ENCODE data around the gene FBLN5. TPM values are rescaled to one million over a fixed set of nuclear protein-coding genes. Genes with fewer than 3 reads are reported as not detected.

The FBLN5 gene
- total and polyA plus RNA-seq, 2 of the 4 experiments (the other 2 are of a cell fraction) = 10.6 to 76.4 TPM

- H3K23ac ChIP-seq (ENCODE audit: low read depth, low read length) = no peak overlapping the region
- no peak overlapping the region for H2BK120ac ChIP-seq (ENCODE audit: low read depth, low read length)
- no peak overlapping the region for H3K18ac ChIP-seq (ENCODE audit: low read depth, low read length)
- no peak overlapping the region for H3K4me3 ChIP-seq (ENCODE audit: insufficient read depth, low read depth, low read length)
- H3K9ac ChIP-seq (ENCODE audit: low read depth, low read length) = no peak overlapping the region
- ATAC-seq (ENCODE audit: low read depth) (no peak), DNase-seq (no peak)
- no peak overlapping the region for H2BK5ac ChIP-seq (ENCODE audit: low read depth, low read length, poor library complexity, severe bottlenecking)
- intact Hi-C loops (cut with micrococcal nuclease) = loop anchor here (5.0 kb wide), 1 partner anchor 542 kb away; no protein-coding TSS in a partner anchor
- H3K27ac ChIP-seq (ENCODE audit: insufficient read depth, low read length) = no peak overlapping the region
- H3K56ac ChIP-seq (ENCODE audit: extremely low read depth, insufficient read depth, low read length) = no peak overlapping the region
- H3K4ac ChIP-seq (ENCODE audit: low read depth, low read length) = no peak overlapping the region
- BruUV-seq (replicated peaks) = no TSS peak
- in situ Hi-C loops (cut with MboI; ENCODE audit: low sequenced_read_pairs) = no loop called here
- TF ChIP-seq, protein P1, sequence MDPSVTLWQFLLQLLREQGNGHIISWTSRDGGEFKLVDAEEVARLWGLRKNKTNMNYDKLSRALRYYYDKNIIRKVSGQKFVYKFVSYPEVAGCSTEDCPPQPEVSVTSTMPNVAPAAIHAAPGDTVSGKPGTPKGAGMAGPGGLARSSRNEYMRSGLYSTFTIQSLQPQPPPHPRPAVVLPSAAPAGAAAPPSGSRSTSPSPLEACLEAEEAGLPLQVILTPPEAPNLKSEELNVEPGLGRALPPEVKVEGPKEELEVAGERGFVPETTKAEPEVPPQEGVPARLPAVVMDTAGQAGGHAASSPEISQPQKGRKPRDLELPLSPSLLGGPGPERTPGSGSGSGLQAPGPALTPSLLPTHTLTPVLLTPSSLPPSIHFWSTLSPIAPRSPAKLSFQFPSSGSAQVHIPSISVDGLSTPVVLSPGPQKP (IDR thresholded peaks at IDR 0.05; ENCODE audit: borderline replicate concordance, low read depth, low read length) = no peak
- TF ChIP-seq RCOR1 (IDR thresholded peaks at IDR 0.05; ENCODE audit: insufficient replicate concordance, low read length) (no peak), FOS (IDR thresholded peaks at IDR 0.05; ENCODE audit: low read depth, low read length) (no peak)
- no CpG with 5 or more reads among the region's 6 CpGs for WGBS, 2 experiments (ENCODE audit: extremely low coverage in 2 of 2, insufficient read length in 1 of 2)
- dilution Hi-C loops (cut with HindIII; ENCODE audit: low sequenced_read_pairs, unreplicated experiment) = no loop called here
- no peak overlapping the region for H2AFZ ChIP-seq (replicated peaks; ENCODE audit: low read length, poor library complexity)
- H2AK9ac ChIP-seq (replicated peaks; ENCODE audit: low read depth, low read length, poor library complexity) = no peak overlapping the region
- H4K8ac ChIP-seq (ENCODE audit: low read depth in 2 of 2, low read length in 2 of 2) = no peak overlapping the region
- peaks cover 3% of the 10 kb centered on the region; the same call in 1 of the 2 replicates for H4K20me1 ChIP-seq (ENCODE audit: insufficient read depth, low read length)
- H3K4me2 ChIP-seq (ENCODE audit: low read depth, low read length) = no peak overlapping the region
- no peak overlapping the region for H2AK5ac ChIP-seq (ENCODE audit: low read depth, low read length)
- H3K4me1 ChIP-seq (ENCODE audit: control insufficient read depth, insufficient read depth, low read length) = no peaks in the 10 kb centered on the region
- no peak overlapping the region for H4K5ac ChIP-seq (ENCODE audit: low read depth, low read length)
- H3K79me1 ChIP-seq (ENCODE audit: low read depth in 1 of 2, low read length in 2 of 2) = no peaks in the 10 kb centered on the region
- H3K9me3 ChIP-seq (ENCODE audit: control insufficient read depth, insufficient read depth, low read length) = no peaks in the 10 kb centered on the region
- no peaks in the 10 kb centered on the region for H3K27me3 ChIP-seq (ENCODE audit: control insufficient read depth, insufficient read depth, low read length)
- no peak overlapping the region for H4K91ac ChIP-seq (ENCODE audit: insufficient read depth, low read depth, low read length)
- H2BK15ac ChIP-seq (ENCODE audit: low read depth, low read length) = no peak overlapping the region
- H2BK20ac ChIP-seq (ENCODE audit: low read depth, low read length) = no peak overlapping the region
- H3K9me1 ChIP-seq (ENCODE audit: insufficient read depth, low read length) = peaks cover 8% of the 10 kb centered on the region; the same call in 1 of the 2 replicates
- H3K14ac ChIP-seq (replicated peaks; ENCODE audit: low read depth, low read length) = no peak overlapping the region
- H3K36me3 ChIP-seq (ENCODE audit: control insufficient read depth, insufficient read depth, low read length) = peaks cover 55% of the 10 kb centered on the region
- ChIA-PET POLR2A (ENCODE audit: unreplicated experiment) (no interaction called here), CTCF (no interaction called here)
These were observed 62.8 kb downstream of the FBLN5 start for GRCh38 chr14:91884664-91885063.

Measured in IMR-90 (cell line).